ENCODE data around the gene SYNC.

DNA sequence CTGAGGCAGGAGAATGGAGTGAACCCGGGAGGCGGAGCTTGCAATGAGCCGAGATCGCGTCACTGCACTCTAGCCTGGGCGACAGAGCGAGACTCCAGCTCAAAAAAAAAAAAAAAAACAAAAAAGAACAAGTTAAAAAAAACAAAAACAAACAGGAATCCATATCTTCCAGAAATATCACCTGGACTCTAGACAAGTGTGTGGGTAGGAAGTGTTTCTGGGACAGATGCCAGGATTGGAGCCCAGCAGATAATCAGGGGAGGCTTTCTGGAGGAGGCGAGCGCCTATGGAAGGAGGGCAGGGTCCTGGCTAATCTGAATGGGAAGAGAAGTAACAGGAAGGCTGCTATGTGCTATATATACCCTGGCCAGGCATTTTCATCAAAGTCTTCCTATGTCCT is 43.6 kb upstream of the SYNC start:
- TF ChIP-seq, protein P1, sequence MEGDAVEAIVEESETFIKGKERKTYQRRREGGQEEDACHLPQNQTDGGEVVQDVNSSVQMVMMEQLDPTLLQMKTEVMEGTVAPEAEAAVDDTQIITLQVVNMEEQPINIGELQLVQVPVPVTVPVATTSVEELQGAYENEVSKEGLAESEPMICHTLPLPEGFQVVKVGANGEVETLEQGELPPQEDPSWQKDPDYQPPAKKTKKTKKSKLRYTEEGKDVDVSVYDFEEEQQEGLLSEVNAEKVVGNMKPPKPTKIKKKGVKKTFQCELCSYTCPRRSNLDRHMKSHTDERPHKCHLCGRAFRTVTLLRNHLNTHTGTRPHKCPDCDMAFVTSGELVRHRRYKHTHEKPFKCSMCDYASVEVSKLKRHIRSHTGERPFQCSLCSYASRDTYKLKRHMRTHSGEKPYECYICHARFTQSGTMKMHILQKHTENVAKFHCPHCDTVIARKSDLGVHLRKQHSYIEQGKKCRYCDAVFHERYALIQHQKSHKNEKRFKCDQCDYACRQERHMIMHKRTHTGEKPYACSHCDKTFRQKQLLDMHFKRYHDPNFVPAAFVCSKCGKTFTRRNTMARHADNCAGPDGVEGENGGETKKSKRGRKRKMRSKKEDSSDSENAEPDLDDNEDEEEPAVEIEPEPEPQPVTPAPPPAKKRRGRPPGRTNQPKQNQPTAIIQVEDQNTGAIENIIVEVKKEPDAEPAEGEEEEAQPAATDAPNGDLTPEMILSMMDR (IDR thresholded peaks at IDR 0.05): no peak
- TF ChIP-seq POLR2A (IDR thresholded peaks at IDR 0.05): no peak
